ENCODE data around the gene PTF1A.

GRCh38 chr10:23197416-23197861 is 5.3 kb downstream of the PTF1A start:
- TF ChIP-seq CTCF (IDR thresholded peaks at IDR 0.05) (no peak), POLR2A (IDR thresholded peaks at IDR 0.05) (no peak)

Measured in testis (tissue), 2 donors.